ENCODE measurements around the gene SLC39A12.

The SLC39A12 gene

DNA sequence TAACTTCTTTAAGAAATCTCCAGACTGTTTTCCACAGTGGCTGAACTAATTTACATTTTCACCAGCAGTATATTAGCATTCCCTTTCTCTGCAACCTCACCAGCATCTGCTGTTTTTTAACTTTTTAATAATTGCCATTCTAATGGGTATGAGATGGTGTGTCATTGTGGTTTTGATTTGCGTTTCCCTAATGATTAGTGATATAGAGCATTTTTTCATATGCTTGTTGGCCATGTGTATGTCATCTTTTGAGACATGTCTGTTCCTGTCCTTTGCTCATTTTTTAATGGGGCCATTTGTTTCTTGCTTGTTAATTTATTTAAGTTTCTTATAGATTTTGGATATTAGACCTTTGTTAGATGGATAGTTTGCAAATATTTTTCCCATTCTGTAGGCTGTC, 68.8 kb downstream of the SLC39A12 start:
- no peak for DNase-seq
- in situ Hi-C loops (cut with HindIII; ENCODE audit: low pct_ligation_motif_present, low pct_unique_long_range_greater_than_20kb, low sequenced_read_pairs), result no loop called here

GRCh38 chr10:18021725-18022480, 70.2 kb downstream of the SLC39A12 start:
- DNase-seq, result no peak
- in situ Hi-C loops (cut with HindIII; ENCODE audit: low pct_ligation_motif_present, low pct_unique_long_range_greater_than_20kb, low sequenced_read_pairs), result no loop called here

DNA sequence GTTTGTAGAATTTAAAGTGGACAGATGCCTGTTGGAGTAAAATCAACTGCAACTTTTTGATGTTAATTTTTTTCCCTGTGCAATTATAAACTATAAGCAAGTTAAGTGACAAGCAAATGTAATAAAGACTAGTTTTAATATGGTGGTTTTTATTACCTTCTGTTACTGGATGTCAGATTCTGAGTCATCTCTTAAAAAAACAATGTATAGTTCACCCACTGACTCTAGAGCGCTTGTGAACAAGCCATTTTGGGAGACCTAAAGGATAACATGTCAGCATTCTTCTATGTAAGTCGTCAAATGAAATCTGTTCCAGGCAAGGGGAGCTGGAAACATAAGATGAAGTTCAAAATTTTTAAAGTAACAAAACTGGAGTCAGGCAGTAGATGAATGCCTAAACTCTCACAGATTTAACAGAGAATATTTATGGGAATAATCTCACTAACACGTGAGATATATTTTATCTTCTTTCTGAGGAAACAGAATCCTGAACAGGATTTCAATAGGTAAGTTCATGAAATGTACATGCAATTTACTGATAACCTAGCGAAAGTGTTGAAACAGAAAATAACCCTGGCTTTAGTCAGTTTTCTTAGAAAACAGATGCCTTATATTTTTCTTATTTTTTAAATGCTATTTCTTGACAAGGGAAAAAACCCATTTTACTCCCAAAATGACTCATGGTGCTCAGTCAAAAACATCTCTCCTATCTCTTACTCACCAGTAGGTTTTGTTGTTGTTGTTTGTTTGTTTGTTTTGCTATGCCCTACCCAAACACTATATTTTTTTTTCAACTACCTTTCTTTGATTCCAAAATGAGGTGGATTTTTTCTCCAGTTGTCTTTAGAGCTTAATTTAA, 91.7 kb downstream of the SLC39A12 start:
- in situ Hi-C loops (cut with HindIII; ENCODE audit: low pct_ligation_motif_present, low pct_unique_long_range_greater_than_20kb, low sequenced_read_pairs), result no loop called here
- no peak for DNase-seq

DNA sequence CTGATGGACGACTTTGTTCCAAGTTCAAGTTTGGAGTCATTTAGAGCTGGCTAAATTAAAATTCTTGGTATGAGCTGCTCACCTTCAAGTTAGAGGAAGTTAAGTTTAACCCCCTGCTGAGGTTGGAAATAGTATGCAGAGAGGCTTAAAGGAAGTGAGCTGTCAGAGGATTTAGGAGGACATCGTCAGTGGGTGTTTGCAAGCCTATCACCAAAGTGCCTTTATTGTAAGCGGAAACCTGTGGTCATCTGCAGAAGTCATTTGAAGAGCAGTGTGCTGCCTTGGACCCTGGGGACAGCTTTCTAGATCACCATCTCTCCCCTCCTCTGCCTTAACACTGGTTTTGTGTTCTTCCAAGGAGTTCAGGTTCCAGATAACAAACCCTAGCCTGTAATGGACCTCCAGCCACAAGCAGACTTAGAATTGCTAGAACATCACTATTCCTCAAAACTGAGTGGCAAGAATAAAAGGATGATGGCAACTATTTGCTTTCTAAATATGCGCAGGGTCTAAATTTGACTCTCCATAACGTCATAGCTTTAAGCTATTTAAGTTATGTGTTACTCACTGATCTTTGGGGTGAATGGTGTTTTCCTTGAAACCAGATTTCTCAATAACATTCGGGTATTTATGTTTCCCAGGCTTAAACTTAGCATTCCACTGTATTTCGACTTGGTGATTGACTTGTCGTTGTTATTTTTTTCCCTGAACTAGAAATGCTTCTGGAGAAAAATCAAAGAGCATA, 93.4 kb downstream of the SLC39A12 start:
- DNase-seq, result no peak
- in situ Hi-C loops (cut with HindIII; ENCODE audit: low pct_ligation_motif_present, low pct_unique_long_range_greater_than_20kb, low sequenced_read_pairs), result no loop called here

- in situ Hi-C loops (cut with HindIII; ENCODE audit: low pct_ligation_motif_present, low pct_unique_long_range_greater_than_20kb, low sequenced_read_pairs), result no loop called here
- DNase-seq, result no peak
Measured at GRCh38 chr10:18056583-18056982, 104.9 kb downstream of the SLC39A12 start.

DNA sequence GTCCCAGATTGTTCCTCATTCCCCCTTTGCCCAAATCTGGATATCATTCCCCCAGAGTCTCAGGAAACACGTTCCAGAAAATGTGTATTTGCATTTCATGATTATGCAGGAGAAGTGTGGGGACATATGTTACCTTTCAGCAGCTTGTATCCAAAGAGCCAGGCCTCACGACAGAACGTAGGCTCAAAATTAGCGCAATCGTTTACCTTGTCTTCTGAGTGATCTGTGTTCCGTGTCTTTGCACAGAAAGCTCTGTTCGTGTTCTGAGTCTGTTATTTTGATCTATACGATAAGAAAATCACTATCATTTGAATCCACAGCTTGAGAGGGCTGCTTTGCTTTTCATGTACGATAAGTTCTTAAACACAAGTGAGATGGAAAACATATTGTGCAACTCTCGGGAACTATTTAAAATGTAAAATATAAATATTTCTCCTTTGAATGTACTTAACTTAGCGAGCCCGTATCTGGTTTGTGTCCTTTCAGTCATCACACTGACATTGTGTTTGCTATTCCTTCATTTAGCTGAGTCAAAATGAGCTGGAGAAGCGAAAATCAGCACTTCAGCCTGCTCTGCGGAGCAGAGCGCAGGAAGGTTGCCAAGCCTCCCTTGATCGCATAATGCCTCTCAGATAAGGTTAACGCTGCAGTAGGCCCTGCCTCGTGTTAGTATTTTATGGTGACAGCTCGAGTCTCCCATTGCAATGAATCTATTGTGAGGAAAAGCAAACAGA, 108.3 kb downstream of the SLC39A12 start:
- no peak for DNase-seq
- in situ Hi-C loops (cut with HindIII; ENCODE audit: low pct_ligation_motif_present, low pct_unique_long_range_greater_than_20kb, low sequenced_read_pairs), result no loop called here

DNA sequence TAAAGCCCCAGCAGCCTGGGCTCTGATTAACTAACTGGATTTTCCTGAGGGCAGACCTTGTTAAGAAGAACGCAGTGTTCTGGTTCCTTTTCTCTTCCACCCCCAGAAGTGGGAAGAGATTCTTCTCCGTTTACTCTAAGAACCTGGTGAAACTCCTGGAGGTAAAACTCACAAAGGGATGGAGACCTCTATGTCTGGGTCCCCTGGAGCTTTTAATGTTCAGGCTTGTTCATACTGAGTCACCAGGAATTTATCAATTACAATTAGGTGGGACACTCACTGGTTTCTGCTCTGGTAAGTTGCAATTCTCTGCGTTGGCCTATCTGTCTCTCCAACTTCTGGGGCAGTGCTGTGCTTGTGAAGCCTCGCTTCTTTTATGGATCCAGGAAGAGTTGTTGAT, 115.2 kb downstream of the SLC39A12 start:
- in situ Hi-C loops (cut with HindIII; ENCODE audit: low pct_ligation_motif_present, low pct_unique_long_range_greater_than_20kb, low sequenced_read_pairs), result no loop called here
- DNase-seq, result no peak

DNA sequence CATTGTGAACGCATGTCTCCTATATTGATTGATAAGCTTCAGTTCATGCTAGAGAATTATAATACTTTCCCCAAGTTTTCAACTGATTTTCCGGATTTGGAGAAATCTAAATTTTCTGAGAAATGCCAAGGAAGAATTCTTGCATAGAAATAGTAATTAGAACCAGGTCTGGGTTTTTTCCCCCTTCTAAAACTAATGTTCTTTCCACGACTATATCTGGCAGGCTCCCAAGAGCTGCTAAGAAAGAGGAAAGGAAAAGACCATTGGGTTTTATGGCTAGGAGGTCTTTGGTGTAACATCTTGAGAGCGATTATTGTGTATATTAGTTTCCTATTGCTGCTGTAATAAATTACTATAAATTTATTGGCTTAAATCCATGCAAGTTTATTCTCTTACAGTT, 116.7 kb downstream of the SLC39A12 start:
- in situ Hi-C loops (cut with HindIII; ENCODE audit: low pct_ligation_motif_present, low pct_unique_long_range_greater_than_20kb, low sequenced_read_pairs), result no loop called here
- no peak for DNase-seq

DNA sequence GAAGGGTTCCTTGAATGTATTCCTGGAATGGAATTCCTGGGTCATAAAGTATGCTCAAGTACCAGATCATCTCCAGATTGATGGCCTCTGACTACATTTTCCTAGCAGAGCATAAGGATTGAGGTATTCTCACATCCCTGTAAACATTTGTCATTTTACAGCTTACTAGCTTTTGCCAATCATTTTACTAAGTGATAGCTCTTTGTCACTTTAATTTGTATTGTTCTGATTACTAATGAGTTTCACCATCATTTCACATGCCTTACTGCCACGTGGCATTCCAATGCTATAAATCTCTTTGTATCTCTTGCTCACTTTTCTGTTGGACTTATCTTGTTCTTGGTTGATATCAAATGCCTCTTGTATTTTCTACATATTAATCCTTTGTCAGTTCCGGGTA, 119.9 kb downstream of the SLC39A12 start:
- in situ Hi-C loops (cut with HindIII; ENCODE audit: low pct_ligation_motif_present, low pct_unique_long_range_greater_than_20kb, low sequenced_read_pairs), result no loop called here
- DNase-seq, result no peak

DNA sequence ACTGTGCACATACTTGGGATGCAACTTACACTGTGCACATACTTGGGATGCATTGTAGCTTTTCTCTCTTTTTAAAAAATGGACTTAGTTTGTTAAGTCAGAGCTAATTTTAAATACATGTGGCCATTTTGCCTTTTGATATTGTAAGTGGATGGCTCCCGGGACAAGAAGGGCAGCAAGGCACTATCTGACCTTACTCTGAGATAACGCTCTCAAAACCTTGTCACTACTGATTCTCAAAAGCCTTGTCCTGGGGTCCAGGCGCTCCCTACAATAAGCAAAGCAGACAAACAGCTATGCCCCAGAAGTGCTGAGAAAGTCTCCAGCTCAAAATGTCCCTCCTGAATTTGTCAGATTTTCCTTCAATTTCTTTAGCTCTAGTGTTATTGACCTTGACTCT, 121.6 kb downstream of the SLC39A12 start:
- in situ Hi-C loops (cut with HindIII; ENCODE audit: low pct_ligation_motif_present, low pct_unique_long_range_greater_than_20kb, low sequenced_read_pairs), result no loop called here
- no peak for DNase-seq

DNA sequence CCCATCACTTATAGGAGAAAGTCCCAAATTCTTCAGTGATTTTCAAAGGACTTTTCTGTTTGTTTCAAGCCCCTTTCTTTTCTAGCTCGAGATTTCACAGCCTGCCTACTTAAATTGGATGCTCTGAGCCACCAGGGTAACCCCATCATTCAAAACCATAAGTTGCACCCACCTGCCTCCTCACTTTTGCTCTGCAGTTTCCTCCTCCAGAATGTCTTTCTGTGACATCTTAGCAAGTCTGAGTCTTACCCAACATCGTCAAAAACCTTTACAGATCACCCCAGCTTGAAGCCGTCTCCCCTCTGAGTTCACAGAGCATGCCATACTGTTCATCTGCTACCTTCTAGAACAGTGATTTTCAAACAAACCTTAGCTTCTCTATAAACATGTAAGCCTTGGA, 124.2 kb downstream of the SLC39A12 start:
- in situ Hi-C loops (cut with HindIII; ENCODE audit: low pct_ligation_motif_present, low pct_unique_long_range_greater_than_20kb, low sequenced_read_pairs), result no loop called here
- DNase-seq, result no peak

GRCh38 chr10:18079665-18080295, 128.1 kb downstream of the SLC39A12 start:
- no peak for DNase-seq
- in situ Hi-C loops (cut with HindIII; ENCODE audit: low pct_ligation_motif_present, low pct_unique_long_range_greater_than_20kb, low sequenced_read_pairs), result no loop called here

DNA sequence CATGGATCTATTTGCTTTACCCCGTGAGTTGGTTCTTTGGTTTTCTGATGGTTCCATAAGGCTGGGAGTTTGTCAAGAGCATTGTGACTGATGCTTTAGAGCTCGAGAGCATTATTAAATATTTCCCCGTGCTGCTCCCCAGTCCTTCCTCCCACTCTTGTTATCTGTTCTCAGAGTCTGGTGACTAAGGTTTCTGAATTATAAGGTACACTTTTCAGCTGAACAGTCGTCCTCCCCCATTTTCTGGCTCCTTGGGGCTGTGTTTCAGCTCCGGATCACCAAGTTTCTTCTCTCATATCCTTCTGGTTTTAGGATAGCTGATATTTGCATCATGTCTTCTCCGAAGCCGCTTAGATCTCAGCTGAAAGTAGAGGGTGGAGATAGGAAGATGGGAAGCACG, 130.7 kb downstream of the SLC39A12 start:
- in situ Hi-C loops (cut with HindIII; ENCODE audit: low pct_ligation_motif_present, low pct_unique_long_range_greater_than_20kb, low sequenced_read_pairs), result no loop called here
- DNase-seq, result no peak

- in situ Hi-C loops (cut with HindIII; ENCODE audit: low pct_ligation_motif_present, low pct_unique_long_range_greater_than_20kb, low sequenced_read_pairs), result no loop called here
- no peak for DNase-seq
Measured at GRCh38 chr10:18085855-18086254, 134.1 kb downstream of the SLC39A12 start.

- DNase-seq, result no peak
- in situ Hi-C loops (cut with HindIII; ENCODE audit: low pct_ligation_motif_present, low pct_unique_long_range_greater_than_20kb, low sequenced_read_pairs), result no loop called here
Measured at GRCh38 chr10:18086746-18087145, 135.0 kb downstream of the SLC39A12 start.

DNA sequence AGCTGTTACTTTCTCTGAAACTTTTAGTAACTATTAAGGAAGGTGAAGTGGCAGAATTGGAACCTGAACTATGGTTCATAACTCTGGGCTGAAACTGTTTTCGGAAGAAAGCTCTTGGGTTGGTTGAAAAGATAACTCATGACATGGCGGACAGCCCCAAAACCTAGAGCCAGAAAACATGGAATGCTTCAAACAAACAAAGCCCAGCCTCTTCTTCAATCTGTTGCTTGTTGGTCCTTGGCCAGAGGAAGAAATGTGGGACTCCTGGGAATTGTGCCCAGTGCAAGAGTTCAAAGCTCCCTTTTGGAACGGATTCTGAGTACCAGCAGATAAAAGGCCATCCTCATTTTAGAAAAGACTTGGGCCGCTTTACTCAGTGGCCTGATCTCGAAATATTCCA, 135.6 kb downstream of the SLC39A12 start:
- in situ Hi-C loops (cut with HindIII; ENCODE audit: low pct_ligation_motif_present, low pct_unique_long_range_greater_than_20kb, low sequenced_read_pairs), result no loop called here

More for the DNA sequence above, 135.6 kb downstream of the SLC39A12 start:
- no peak for DNase-seq
